WTC11 (cell line): Measurements from ENCODE around the gene FAM168B. TPM values are rescaled to one million over a fixed set of nuclear protein-coding genes. Genes with fewer than 3 reads are reported as not detected.

Experiments used
- ATAC-seq: fragments of 200-7000 bp; cut with Tn5 transposase; 2 replicates; pipeline ENCODE4 v1.10.0; 2021; ENCODE audit warnings: mild to moderate bottlenecking, moderate library complexity
- CTCF ChIA-PET: fragments of 300-600 bp; sonication (Branson Sonifier 250); formaldehyde crosslinking; loops from one replicate; lab custom pipeline; 2021; ENCODE audit warnings: antibody characterized with exemption; lab: Charles Lee
- POLR2A ChIA-PET: fragments of 350-600 bp; sonication (Branson Sonifier 250); formaldehyde crosslinking; loops from one replicate; lab custom pipeline; 2021; ENCODE audit warnings: antibody characterized with exemption; lab: Charles Lee
- DNase-seq: peaks from one replicate; pipeline ENCODE4 v3.0.0; 2021; ENCODE audit warnings: low spot score
- H3K27ac Mint-ChIP-seq: 2 replicates; pipeline ENCODE4 v1.8.0; 2021; ENCODE audit warnings: mixed read lengths
- H3K27me3 Mint-ChIP-seq: 2 replicates; pipeline ENCODE4 v1.8.0; 2021; ENCODE audit warnings: low read depth, mild to moderate bottlenecking, moderate library complexity, mixed read lengths
- H3K36me3 Mint-ChIP-seq: 2 replicates; pipeline ENCODE4 v1.8.0; 2021; ENCODE audit warnings: mixed read lengths
- H3K4me1 Mint-ChIP-seq: 2 replicates; pipeline ENCODE4 v1.8.0; 2022; ENCODE audit warnings: mixed read lengths
- H3K4me3 Mint-ChIP-seq: 2 replicates; pipeline ENCODE4 v1.8.0; 2021; ENCODE audit warnings: mild to moderate bottlenecking, moderate library complexity, mixed read lengths
- H3K9me3 Mint-ChIP-seq: 2 replicates; pipeline ENCODE4 v1.8.0; 2021; ENCODE audit warnings: mixed read lengths
- ATF2 ChIP-seq: sonication (generic); formaldehyde crosslinking; IDR thresholded peaks from 2 replicates; pipeline ENCODE4 v1.8.1; 2022; ENCODE audit warnings: low read depth, missing genetic modification reagents, borderline replicate concordance
- CBFB ChIP-seq: sonication (generic); formaldehyde crosslinking; IDR thresholded peaks from 2 replicates; pipeline ENCODE4 v1.8.1; 2022; ENCODE audit warnings: mild to moderate bottlenecking, low read depth, missing genetic modification reagents
- E2F5 ChIP-seq: sonication (generic); formaldehyde crosslinking; IDR thresholded peaks from 2 replicates; pipeline ENCODE4 v1.8.1; 2022; ENCODE audit warnings: mild to moderate bottlenecking, moderate library complexity, missing genetic modification reagents
- HMGA2 ChIP-seq: fragments of 250-450 bp; sonication (Bioruptor Pico); IDR thresholded peaks from 2 replicates; pipeline ENCODE4 v1.4.0; 2021; ENCODE audit warnings: mild to moderate bottlenecking, moderate library complexity
- HMGXB4 ChIP-seq: sonication (generic); formaldehyde crosslinking; IDR thresholded peaks from 2 replicates; pipeline ENCODE4 v1.8.1; 2023; ENCODE audit warnings: mild to moderate bottlenecking, moderate library complexity, missing genetic modification reagents
- JAZF1 ChIP-seq: fragments of 250-450 bp; sonication (Bioruptor Pico); IDR thresholded peaks from 2 replicates; pipeline ENCODE4 v1.9.0; 2021; ENCODE audit warnings: moderate library complexity, mild to moderate bottlenecking, inconsistent platforms
- JUN ChIP-seq: sonication (generic); formaldehyde crosslinking; IDR thresholded peaks from 2 replicates; pipeline ENCODE4 v1.8.0; 2023; ENCODE audit warnings: mild to moderate bottlenecking, missing genetic modification reagents
- NFATC4 ChIP-seq: fragments of 250-450 bp; sonication (Bioruptor Pico); IDR thresholded peaks from 2 replicates; pipeline ENCODE4 v1.9.0; 2021; ENCODE audit warnings: mild to moderate bottlenecking
- NFYB ChIP-seq: sonication (generic); formaldehyde crosslinking; conservative IDR thresholded peaks from 2 replicates; pipeline ENCODE4 v1.8.0; 2022; ENCODE audit warnings: low read depth, missing genetic modification reagents
- PRRX2 ChIP-seq: fragments of 250-450 bp; sonication (Bioruptor Pico); IDR thresholded peaks from 2 replicates; pipeline ENCODE4 v1.8.0; 2021; ENCODE audit warnings: mild to moderate bottlenecking
- ZBTB43 ChIP-seq: sonication (generic); formaldehyde crosslinking; IDR thresholded peaks from 2 replicates; pipeline ENCODE4 v1.8.1; 2023; ENCODE audit warnings: mild to moderate bottlenecking, missing genetic modification reagents
- ZNF232 ChIP-seq: sonication (generic); formaldehyde crosslinking; IDR thresholded peaks from 2 replicates; pipeline ENCODE4 v1.8.0; 2022; ENCODE audit warnings: mild to moderate bottlenecking, missing genetic modification reagents
- ZNF281 ChIP-seq: sonication (generic); formaldehyde crosslinking; IDR thresholded peaks from 2 replicates; pipeline ENCODE4 v1.8.0; 2023; ENCODE audit warnings: mild to moderate bottlenecking, missing genetic modification reagents
- ZNF512 ChIP-seq: sonication (generic); formaldehyde crosslinking; IDR thresholded peaks from 2 replicates; pipeline ENCODE4 v1.8.1; 2022; ENCODE audit warnings: missing genetic modification reagents, borderline replicate concordance
- ZNF671 ChIP-seq: fragments of 250-450 bp; sonication (Bioruptor Pico); IDR thresholded peaks from 2 replicates; pipeline ENCODE4 v1.8.0; 2021; ENCODE audit warnings: mild to moderate bottlenecking
- total RNA-seq: library from RNA; stranded (reverse); gene quantifications from 3 replicates; pipeline ENCODE4 v1.2.3, GENCODE V29; 2021
- TF ChIP-seq, protein P1 (sequence below): sonication (generic); formaldehyde crosslinking; IDR thresholded peaks from 2 replicates; pipeline ENCODE4 v1.8.1; 2023; ENCODE audit warnings: mild to moderate bottlenecking, missing genetic modification reagents
- TF ChIP-seq, protein P2 (sequence below): sonication (generic); formaldehyde crosslinking; IDR thresholded peaks from 2 replicates; pipeline ENCODE4 v1.8.0; 2022; ENCODE audit warnings: mild to moderate bottlenecking, missing genetic modification reagents
- TF ChIP-seq, protein P3 (sequence below): sonication (generic); formaldehyde crosslinking; IDR thresholded peaks from 2 replicates; pipeline ENCODE4 v1.8.0; 2022; ENCODE audit warnings: mild to moderate bottlenecking, missing genetic modification reagents

Gene FAM168B
- total RNA-seq, 1 experiment from 2014 or later, result 63.9 TPM

GRCh38 chr2:131023758-131024157 is 69.5 kb downstream of the FAM168B start (continued):
- TF ChIP-seq ATF2, result no peak
- no peak for TF ChIP-seq E2F5
- TF ChIP-seq NFATC4 (CRISPR knock-in tag), result no peak

DNA sequence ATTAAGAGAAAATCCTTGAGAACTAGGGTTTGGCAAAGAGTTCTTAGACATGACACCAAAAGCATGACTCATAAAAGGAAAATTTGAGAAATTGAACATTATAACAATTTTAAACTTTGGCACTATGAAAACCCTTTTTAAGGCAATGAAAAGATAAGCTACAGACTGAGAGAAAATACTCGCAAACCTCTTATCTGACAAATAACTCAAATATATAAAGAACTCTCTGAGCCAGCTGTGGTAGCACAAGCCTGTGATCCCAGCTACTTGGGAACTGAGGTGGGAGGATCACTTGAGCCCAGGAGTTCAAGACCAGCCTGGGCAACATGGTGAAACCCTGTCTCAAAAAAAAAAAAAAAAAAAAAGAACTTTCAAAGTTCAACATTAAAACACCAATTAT is 70.5 kb downstream of the FAM168B start:
- DNase-seq, result no peak
- POLR2A ChIA-PET, result no interaction called here

GRCh38 chr2:131016826-131017741 is 76.2 kb downstream of the FAM168B start:
- DNase-seq (no peak), ATAC-seq (peak; percentile 36)
- H3K4me3 Mint-ChIP-seq, result no peak overlapping the region
- CTCF ChIA-PET, result interaction anchor here (1.0 to 1.2 kb wide), 2 partner anchors 21 to 261 kb away, joined by 3 read pairs; no protein-coding TSS in a partner anchor
- H3K4me1 Mint-ChIP-seq, result peaks cover 7% of the 10 kb centered on the region
- H3K9me3 Mint-ChIP-seq, result 0 out of 2 replicates have a peak, but pooled peaks cover 5% of the 10 kb centered on the region
- H3K27me3 Mint-ChIP-seq, result no peaks in the 10 kb centered on the region
- POLR2A ChIA-PET, result no interaction called here
- no peak overlapping the region; the same call in 1 of the 2 replicates for H3K27ac Mint-ChIP-seq
- no peaks in the 10 kb centered on the region for H3K36me3 Mint-ChIP-seq
- TF ChIP-seq ZNF512 (CRISPR knock-in tag) (no peak), ZBTB43 (CRISPR knock-in tag) (no peak), PRRX2 (CRISPR knock-in tag) (no peak), HMGXB4 (CRISPR knock-in tag) (no peak), ZNF671 (CRISPR knock-in tag) (no peak), ZNF232 (CRISPR knock-in tag) (no peak), ZNF281 (CRISPR knock-in tag) (no peak), JUN (no peak), JAZF1 (CRISPR knock-in tag) (no peak), CBFB (no peak), NFYB (CRISPR knock-in tag) (no peak)
- TF ChIP-seq, protein P1, sequence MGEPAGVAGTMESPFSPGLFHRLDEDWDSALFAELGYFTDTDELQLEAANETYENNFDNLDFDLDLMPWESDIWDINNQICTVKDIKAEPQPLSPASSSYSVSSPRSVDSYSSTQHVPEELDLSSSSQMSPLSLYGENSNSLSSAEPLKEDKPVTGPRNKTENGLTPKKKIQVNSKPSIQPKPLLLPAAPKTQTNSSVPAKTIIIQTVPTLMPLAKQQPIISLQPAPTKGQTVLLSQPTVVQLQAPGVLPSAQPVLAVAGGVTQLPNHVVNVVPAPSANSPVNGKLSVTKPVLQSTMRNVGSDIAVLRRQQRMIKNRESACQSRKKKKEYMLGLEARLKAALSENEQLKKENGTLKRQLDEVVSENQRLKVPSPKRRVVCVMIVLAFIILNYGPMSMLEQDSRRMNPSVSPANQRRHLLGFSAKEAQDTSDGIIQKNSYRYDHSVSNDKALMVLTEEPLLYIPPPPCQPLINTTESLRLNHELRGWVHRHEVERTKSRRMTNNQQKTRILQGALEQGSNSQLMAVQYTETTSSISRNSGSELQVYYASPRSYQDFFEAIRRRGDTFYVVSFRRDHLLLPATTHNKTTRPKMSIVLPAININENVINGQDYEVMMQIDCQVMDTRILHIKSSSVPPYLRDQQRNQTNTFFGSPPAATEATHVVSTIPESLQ (CRISPR knock-in tag), result no peak
- TF ChIP-seq, protein P2, sequence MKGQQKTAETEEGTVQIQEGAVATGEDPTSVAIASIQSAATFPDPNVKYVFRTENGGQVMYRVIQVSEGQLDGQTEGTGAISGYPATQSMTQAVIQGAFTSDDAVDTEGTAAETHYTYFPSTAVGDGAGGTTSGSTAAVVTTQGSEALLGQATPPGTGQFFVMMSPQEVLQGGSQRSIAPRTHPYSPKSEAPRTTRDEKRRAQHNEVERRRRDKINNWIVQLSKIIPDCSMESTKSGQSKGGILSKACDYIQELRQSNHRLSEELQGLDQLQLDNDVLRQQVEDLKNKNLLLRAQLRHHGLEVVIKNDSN (CRISPR knock-in tag), result no peak
- TF ChIP-seq, protein P3, sequence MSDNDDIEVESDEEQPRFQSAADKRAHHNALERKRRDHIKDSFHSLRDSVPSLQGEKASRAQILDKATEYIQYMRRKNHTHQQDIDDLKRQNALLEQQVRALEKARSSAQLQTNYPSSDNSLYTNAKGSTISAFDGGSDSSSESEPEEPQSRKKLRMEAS (CRISPR knock-in tag), result no peak

More for the DNA sequence above, 70.5 kb downstream of the FAM168B start:
- H3K27ac Mint-ChIP-seq, result no peak overlapping the region
- no peak for ATAC-seq
- no peaks in the 10 kb centered on the region for H3K27me3 Mint-ChIP-seq
- no peak overlapping the region for H3K4me3 Mint-ChIP-seq
- H3K4me1 Mint-ChIP-seq, result no peaks in the 10 kb centered on the region
- TF ChIP-seq HMGA2, result no peak
- no peaks in the 10 kb centered on the region for H3K36me3 Mint-ChIP-seq
- CTCF ChIA-PET, result interaction anchor here (0.9 kb wide), 1 partner anchor 27 kb away, joined by 3 read pairs; no protein-coding TSS in a partner anchor
- peaks cover 12% of the 10 kb centered on the region for H3K9me3 Mint-ChIP-seq
